Measurements from ENCODE around the gene ELMO1.

ELMO1 gene

GRCh38 chr7:37448636-37449361 lies at the start of gene ELMO1:
TSS of gene ELMO1 (minus strand) at chr7:37448864. CDS start at chr7:37342690, 106,174 bp downstream.
- Histone ChIP-seq H2AFZ (ENCODE audit: low read depth, low read length) (peak within 1 kb of the TSS; percentile 95), H3K27me3 (ENCODE audit: insufficient read depth, low read length) (no peaks in the 10 kb centered on the region), H3K36me3 (ENCODE audit: insufficient read depth, low read length) (no peaks in the 10 kb centered on the region), H3K9me3 (ENCODE audit: low read length) (no peaks in the 10 kb centered on the region), H3K4me3 (ENCODE audit: low read length) (peak within 1 kb of the TSS; percentile 60), H3K4me1 (ENCODE audit: insufficient read depth, low read length) (peaks cover 24% of the 10 kb centered on the region)

GRCh38 chr7:37497576-37497975 lies 48.9 kb upstream of the ELMO1 start:
- H2AFZ ChIP-seq (ENCODE audit: low read depth, low read length) = no peak overlapping the region
- no peaks in the 10 kb centered on the region for H3K9me3 ChIP-seq (ENCODE audit: low read length)
- H3K27me3 ChIP-seq (ENCODE audit: insufficient read depth, low read length) = no peaks in the 10 kb centered on the region
- no peak overlapping the region for H3K4me3 ChIP-seq (ENCODE audit: low read length)
- H3K36me3 ChIP-seq (ENCODE audit: insufficient read depth, low read length) = no peaks in the 10 kb centered on the region
- H3K4me1 ChIP-seq (ENCODE audit: insufficient read depth, low read length) = no peaks in the 10 kb centered on the region

- no peaks in the 10 kb centered on the region for H3K36me3 ChIP-seq (ENCODE audit: insufficient read depth, low read length)
- H3K4me1 ChIP-seq (ENCODE audit: insufficient read depth, low read length) = no peaks in the 10 kb centered on the region
- no peaks in the 10 kb centered on the region for H3K27me3 ChIP-seq (ENCODE audit: insufficient read depth, low read length)
- no peak overlapping the region for H2AFZ ChIP-seq (ENCODE audit: low read depth, low read length)
- H3K4me3 ChIP-seq (ENCODE audit: low read length) = no peak overlapping the region
- H3K9me3 ChIP-seq (ENCODE audit: low read length) = no peaks in the 10 kb centered on the region
These were observed 47.0 kb upstream of the ELMO1 start for GRCh38 chr7:37495574-37496184.

GRCh38 chr7:37494926-37495325 lies 46.3 kb upstream of the ELMO1 start:
- H3K4me1 ChIP-seq (ENCODE audit: insufficient read depth, low read length) = no peaks in the 10 kb centered on the region
- H2AFZ ChIP-seq (ENCODE audit: low read depth, low read length) = no peak overlapping the region
- H3K4me3 ChIP-seq (ENCODE audit: low read length) = no peak overlapping the region
- no peaks in the 10 kb centered on the region for H3K9me3 ChIP-seq (ENCODE audit: low read length)
- no peaks in the 10 kb centered on the region for H3K27me3 ChIP-seq (ENCODE audit: insufficient read depth, low read length)
- no peaks in the 10 kb centered on the region for H3K36me3 ChIP-seq (ENCODE audit: insufficient read depth, low read length)

GRCh38 chr7:37493810-37494209 lies 45.1 kb upstream of the ELMO1 start:
- H3K27me3 ChIP-seq (ENCODE audit: insufficient read depth, low read length) = no peaks in the 10 kb centered on the region
- no peaks in the 10 kb centered on the region for H3K4me1 ChIP-seq (ENCODE audit: insufficient read depth, low read length)
- no peak overlapping the region for H3K4me3 ChIP-seq (ENCODE audit: low read length)
- H3K36me3 ChIP-seq (ENCODE audit: insufficient read depth, low read length) = no peaks in the 10 kb centered on the region
- no peak overlapping the region for H2AFZ ChIP-seq (ENCODE audit: low read depth, low read length)
- no peaks in the 10 kb centered on the region for H3K9me3 ChIP-seq (ENCODE audit: low read length)

- no peaks in the 10 kb centered on the region for H3K9me3 ChIP-seq (ENCODE audit: low read length)
- H2AFZ ChIP-seq (ENCODE audit: low read depth, low read length) = no peak overlapping the region
- no peaks in the 10 kb centered on the region for H3K4me1 ChIP-seq (ENCODE audit: insufficient read depth, low read length)
- no peaks in the 10 kb centered on the region for H3K27me3 ChIP-seq (ENCODE audit: insufficient read depth, low read length)
- no peak overlapping the region for H3K4me3 ChIP-seq (ENCODE audit: low read length)
- no peaks in the 10 kb centered on the region for H3K36me3 ChIP-seq (ENCODE audit: insufficient read depth, low read length)
These were observed 44.5 kb upstream of the ELMO1 start for GRCh38 chr7:37493123-37493522.

GRCh38 chr7:37491919-37492694 lies 43.4 kb upstream of the ELMO1 start:
- Histone ChIP-seq H2AFZ (ENCODE audit: low read depth, low read length) (no peak overlapping the region), H3K4me3 (ENCODE audit: low read length) (no peak overlapping the region), H3K9me3 (ENCODE audit: low read length) (no peaks in the 10 kb centered on the region), H3K36me3 (ENCODE audit: insufficient read depth, low read length) (no peaks in the 10 kb centered on the region), H3K4me1 (ENCODE audit: insufficient read depth, low read length) (no peaks in the 10 kb centered on the region), H3K27me3 (ENCODE audit: insufficient read depth, low read length) (no peaks in the 10 kb centered on the region)

GRCh38 chr7:37489703-37490102 lies 41.0 kb upstream of the ELMO1 start:
- Histone ChIP-seq H3K4me3 (ENCODE audit: low read length) (no peak overlapping the region), H3K36me3 (ENCODE audit: insufficient read depth, low read length) (no peaks in the 10 kb centered on the region), H3K9me3 (ENCODE audit: low read length) (no peaks in the 10 kb centered on the region), H3K4me1 (ENCODE audit: insufficient read depth, low read length) (peaks cover 4% of the 10 kb centered on the region), H2AFZ (ENCODE audit: low read depth, low read length) (peak overlapping the region; percentile 44), H3K27me3 (ENCODE audit: insufficient read depth, low read length) (no peaks in the 10 kb centered on the region)

GRCh38 chr7:37488163-37488764 lies 39.6 kb upstream of the ELMO1 start:
- Histone ChIP-seq H3K27me3 (ENCODE audit: insufficient read depth, low read length) (no peaks in the 10 kb centered on the region), H3K9me3 (ENCODE audit: low read length) (no peaks in the 10 kb centered on the region), H2AFZ (ENCODE audit: low read depth, low read length) (no peak overlapping the region), H3K4me3 (ENCODE audit: low read length) (no peak overlapping the region), H3K4me1 (ENCODE audit: insufficient read depth, low read length) (peaks cover 18% of the 10 kb centered on the region), H3K36me3 (ENCODE audit: insufficient read depth, low read length) (no peaks in the 10 kb centered on the region)

- Histone ChIP-seq H3K4me1 (ENCODE audit: insufficient read depth, low read length) (peaks cover 44% of the 10 kb centered on the region), H2AFZ (ENCODE audit: low read depth, low read length) (no peak overlapping the region), H3K36me3 (ENCODE audit: insufficient read depth, low read length) (no peaks in the 10 kb centered on the region), H3K4me3 (ENCODE audit: low read length) (no peak overlapping the region), H3K27me3 (ENCODE audit: insufficient read depth, low read length) (no peaks in the 10 kb centered on the region), H3K9me3 (ENCODE audit: low read length) (no peaks in the 10 kb centered on the region)
These were observed 35.9 kb upstream of the ELMO1 start for GRCh38 chr7:37484426-37485073.

GRCh38 chr7:37483627-37484026 lies 35.0 kb upstream of the ELMO1 start:
- no peaks in the 10 kb centered on the region for H3K9me3 ChIP-seq (ENCODE audit: low read length)
- H3K4me1 ChIP-seq (ENCODE audit: insufficient read depth, low read length) = peaks cover 44% of the 10 kb centered on the region
- no peaks in the 10 kb centered on the region for H3K27me3 ChIP-seq (ENCODE audit: insufficient read depth, low read length)
- H3K4me3 ChIP-seq (ENCODE audit: low read length) = no peak overlapping the region
- H2AFZ ChIP-seq (ENCODE audit: low read depth, low read length) = no peak overlapping the region
- H3K36me3 ChIP-seq (ENCODE audit: insufficient read depth, low read length) = no peaks in the 10 kb centered on the region

GRCh38 chr7:37482953-37483352 lies 34.3 kb upstream of the ELMO1 start:
- Histone ChIP-seq H3K9me3 (ENCODE audit: low read length) (no peaks in the 10 kb centered on the region), H3K4me3 (ENCODE audit: low read length) (no peak overlapping the region), H3K36me3 (ENCODE audit: insufficient read depth, low read length) (no peaks in the 10 kb centered on the region), H3K4me1 (ENCODE audit: insufficient read depth, low read length) (peaks cover 44% of the 10 kb centered on the region), H2AFZ (ENCODE audit: low read depth, low read length) (no peak overlapping the region), H3K27me3 (ENCODE audit: insufficient read depth, low read length) (no peaks in the 10 kb centered on the region)
